GM19351 (cell line): Measurements from ENCODE around the gene ASCC1.
"Not testable (repeated sequence)": the region's sequence is repeated elsewhere in the genome, so short reads cannot be mapped to it uniquely, and the experiment has no call there.

Experiments
- ATAC-seq: cut with Tn5 transposase; IDR thresholded peaks from one replicate; pipeline ENCODE4 v1.9.1; 2021; ENCODE audit warnings: mild to moderate bottlenecking, moderate library complexity; ENCODE audit not compliant: unreplicated experiment

The ASCC1 gene

DNA sequence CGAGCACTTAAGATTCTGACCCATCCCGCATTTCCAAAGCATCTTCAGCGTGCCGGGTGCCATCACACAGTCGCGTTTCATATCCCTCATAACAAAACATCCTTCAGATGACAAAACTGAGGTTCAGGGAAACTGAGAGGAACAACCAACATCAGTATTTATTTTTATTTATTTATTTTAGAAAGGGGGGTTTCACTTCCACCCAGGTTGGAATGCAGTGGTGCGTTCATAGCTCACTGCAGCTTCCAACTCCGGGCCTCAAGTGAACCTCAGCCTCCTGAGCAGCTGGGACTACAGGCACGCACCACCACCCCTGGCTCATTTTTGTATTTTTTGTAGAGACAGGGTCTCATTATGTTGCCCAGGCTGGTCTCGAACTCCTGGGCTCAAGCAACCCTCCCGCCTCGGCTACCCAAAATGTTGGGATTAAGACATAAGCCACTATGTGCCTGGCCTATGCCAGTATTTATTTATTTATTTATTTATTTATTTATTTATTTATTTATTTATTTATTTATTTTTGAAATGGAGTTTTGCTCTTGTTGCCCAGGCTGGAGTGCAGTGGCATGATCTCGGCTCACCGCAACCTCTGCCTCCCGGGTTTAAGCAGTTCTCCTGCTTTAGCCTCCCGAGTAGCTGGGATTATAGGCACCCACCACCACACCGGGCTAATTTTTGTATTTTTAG lies 33.2 kb upstream of the ASCC1 start:
- peak; percentile 14 for ATAC-seq

DNA sequence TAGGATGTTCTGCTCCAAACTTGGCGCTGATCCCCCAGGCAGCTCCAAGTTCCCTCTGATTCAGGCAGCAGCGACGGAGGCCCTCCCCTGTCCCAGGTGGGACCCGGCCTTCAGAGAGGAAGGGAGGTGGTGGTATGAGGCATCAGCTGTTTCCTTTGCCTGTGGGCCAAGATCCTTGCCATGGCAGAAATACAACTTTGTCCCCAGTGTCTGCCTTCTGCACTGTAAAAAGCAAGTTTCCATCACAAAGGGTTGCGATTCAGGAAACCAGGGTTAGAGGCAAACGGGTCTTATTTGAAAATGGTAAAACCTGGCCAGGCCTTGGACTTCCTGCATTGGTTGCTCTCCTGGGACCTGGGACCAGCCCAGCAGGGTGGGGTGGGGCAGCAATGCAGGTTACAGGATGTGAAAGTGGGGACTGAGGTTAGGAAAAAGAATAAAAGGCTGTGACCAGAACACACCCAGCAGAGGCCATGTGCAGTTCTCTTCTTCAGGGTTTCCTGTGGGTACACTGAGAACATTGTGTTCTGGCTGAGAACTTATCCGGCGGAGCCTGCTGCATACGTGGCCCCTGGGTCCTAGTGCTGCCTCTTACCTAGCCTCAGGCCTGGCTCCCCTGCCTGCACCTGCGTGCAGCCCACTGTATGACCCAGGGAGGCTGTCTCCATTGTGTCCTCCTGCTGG lies 32.5 kb upstream of the ASCC1 start:
- peak; percentile 90 for ATAC-seq

DNA sequence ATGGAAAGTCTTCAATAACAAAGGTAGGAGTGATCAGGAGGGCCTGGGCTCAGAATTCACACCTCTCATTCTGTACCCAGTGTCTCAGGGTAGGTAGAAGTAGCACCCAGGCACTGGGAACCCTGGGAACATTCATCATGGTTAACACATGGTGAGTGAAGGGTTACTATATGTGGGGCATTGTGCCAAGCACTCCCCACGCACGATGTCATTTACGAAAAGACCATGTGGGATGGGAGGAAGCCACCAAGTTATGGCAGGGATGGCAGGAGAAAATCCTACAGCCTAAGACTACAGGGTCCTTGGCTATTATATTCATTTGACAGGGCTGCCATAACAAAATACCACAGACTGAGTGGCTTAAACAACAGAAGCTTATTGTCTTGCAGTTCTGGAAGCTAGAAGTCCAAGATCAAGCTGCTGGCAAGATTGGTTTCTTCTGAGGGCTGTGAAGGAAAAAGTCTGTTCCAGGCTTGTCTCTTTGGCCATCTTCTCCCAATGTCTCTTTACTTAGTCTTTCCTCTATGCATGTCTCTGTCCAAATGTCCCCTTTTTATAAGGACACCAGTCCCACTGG lies 30.0 kb upstream of the ASCC1 start:
- no peak for ATAC-seq

DNA sequence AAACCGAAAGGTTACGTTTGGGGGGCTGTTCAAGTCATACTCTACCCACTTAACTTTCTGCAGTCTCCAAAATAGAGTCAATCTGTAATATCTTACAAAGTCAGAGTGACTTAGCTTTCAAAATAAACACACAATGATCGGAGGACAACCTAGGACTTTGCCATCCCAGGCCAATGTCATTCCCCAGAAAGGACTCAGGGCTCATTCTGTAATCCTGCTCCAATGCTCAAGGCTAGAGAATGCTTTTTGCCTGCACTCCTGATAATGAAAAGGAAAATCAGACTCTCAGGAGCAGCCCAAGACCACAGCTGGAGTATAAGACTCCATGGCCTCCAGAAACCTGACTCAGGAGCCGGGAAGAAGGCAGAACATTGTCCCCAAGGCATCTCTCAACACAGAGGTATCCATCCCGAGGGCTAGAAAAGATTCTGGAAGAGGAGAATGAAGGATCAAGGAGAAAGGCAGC lies 28.5 kb upstream of the ASCC1 start:
- no peak for ATAC-seq

DNA sequence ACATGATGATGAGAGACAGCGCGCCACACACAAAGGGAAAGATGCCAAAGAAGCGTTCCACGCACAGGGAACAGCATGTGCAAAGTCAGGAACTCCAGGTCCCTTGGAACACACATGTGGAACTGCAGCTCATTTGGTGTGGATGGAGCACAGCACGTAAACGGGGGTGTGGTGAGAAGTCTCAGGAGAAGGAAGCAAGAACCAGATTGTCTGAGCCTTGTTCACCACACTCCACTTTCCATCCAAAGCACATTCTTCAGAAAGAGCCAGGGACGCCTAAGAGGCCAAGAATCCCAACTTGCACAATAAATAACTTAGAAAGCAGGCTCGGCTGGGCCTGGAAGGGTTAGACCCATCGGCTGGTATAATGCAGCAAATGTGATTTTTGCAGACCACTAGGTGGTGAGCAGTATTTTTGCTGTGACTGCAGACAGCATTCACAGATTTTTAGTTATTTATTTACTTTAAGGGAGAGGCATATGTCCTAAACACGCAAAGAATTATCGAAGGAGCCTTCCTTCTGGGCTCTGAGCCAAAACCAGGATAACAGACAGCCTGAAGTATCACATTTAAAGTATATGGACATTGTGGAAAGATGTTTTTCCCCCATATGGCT lies 27.9 kb upstream of the ASCC1 start:
- ATAC-seq, result no peak

DNA sequence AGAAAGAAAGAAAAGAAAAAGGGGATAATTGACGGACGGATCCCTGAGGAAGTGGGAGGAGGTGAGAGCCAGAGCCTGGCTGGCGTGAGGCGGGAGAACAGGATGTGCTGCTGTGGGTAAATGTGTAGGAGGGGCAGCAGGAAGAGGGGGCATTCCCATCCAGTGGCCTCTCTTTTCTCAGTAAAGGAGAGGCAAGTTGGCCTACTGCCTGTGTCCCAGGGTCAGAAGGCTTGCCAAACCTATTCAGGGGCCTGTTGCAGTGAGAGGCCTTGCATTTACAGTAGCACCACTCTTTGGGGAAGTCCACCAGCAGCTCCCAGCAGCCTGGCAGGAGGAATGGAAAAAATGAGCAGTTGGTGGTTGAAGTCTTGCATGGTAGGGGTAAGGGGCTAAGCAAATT lies 26.6 kb upstream of the ASCC1 start:
- ATAC-seq, result no peak

DNA sequence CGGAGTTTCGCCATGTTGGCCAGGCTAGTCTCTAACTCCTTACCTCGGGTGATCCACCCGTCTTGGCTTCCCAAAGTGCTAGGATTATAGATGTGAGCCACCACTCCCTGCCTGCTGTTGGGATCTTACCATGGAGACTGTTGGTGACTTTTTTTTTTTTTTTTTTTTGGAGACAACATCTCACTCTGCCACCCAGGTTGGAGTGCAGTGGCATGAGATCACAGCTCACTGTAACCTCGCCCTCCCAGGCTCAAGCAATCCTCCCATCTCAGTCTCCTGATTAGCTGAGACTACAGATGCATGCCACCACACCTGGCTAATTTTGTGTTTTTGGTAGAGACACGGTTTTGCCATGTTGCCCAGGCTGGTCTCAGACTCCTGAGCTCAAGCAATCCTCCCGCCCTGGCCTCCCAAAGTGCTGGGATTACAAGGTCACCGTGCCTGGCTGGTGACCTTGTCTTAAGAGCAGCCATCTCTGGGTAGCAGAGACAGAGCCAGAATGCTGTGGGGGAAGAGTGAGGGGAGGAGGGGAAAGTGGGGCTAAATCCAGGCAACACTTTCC lies 25.7 kb upstream of the ASCC1 start:
- no peak for ATAC-seq

DNA sequence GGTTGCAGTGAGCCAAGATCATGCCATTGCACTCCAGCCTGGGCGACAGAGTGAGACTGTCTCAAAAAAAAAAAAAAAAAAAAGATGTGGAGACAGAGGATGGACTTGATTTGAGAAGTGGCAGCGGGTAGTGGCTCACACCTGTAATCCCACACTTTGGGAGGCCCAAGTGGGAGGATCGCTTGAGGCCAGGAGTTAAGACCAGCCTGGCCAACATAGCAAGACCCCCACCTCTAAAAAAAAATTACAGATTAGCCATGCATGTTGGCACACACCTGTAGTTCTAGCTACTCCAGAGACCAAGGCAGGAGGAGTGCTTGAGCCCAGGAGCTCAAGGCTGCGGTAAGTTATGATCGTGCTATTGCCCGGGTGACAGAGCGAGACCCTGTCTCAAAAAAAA lies 24.3 kb upstream of the ASCC1 start:
- no peak for ATAC-seq

DNA sequence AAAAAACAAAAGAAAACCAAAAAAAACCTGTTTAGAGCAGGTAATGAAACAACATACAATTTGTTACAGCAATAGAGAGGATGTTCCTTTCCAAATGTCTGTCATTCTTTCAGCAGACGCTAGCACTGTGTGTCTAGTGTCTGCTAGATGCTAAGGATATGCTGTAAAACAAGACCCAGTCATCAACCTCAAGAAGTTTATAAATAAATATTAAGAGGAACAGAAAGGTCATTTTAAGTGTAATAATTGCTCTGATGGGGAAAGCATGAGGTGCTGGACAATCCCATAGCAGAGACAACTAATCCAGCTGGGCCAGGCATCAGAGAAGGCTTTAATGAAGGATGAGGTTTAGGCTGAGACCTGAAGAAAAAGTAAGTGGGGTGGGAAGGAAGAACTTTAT lies 23.3 kb upstream of the ASCC1 start:
- ATAC-seq, result no peak

DNA sequence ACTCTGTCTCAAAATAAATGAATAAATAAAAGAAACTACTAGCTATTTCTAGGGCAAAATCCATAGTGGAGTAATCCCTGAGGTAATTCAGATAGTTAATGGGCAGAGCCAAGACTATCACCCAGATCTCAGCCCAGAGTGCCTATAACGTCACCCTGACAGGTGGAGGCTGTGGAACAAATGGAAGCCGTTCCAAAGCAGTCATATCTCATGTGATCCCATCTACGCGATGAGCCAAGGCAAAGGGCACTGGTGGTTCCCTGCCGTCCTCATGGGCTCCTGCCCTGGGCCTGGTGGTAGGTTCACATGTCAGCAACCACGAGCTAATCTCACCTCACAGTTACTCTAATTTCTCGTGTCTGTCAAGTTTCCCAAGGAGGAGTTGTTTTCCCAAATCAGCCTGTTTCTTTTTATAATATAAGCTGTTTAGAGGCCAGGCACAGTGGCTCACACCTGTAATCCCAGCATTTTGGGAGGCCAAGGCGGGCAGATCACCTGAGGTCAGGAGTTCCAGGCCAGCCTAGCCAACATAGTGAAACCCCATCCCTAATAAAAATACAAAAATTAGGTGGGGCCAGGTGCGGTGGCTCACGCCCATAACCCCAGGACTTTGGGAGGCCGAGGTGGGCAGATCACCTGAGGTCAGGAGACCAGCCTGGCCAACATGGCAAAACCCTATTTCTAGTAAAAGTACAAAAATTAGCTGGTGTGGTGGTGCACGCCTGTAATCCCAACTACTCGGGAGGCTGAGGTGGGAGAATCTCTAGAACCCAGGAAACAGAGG lies 22.5 kb upstream of the ASCC1 start:
- ATAC-seq, result no peak

DNA sequence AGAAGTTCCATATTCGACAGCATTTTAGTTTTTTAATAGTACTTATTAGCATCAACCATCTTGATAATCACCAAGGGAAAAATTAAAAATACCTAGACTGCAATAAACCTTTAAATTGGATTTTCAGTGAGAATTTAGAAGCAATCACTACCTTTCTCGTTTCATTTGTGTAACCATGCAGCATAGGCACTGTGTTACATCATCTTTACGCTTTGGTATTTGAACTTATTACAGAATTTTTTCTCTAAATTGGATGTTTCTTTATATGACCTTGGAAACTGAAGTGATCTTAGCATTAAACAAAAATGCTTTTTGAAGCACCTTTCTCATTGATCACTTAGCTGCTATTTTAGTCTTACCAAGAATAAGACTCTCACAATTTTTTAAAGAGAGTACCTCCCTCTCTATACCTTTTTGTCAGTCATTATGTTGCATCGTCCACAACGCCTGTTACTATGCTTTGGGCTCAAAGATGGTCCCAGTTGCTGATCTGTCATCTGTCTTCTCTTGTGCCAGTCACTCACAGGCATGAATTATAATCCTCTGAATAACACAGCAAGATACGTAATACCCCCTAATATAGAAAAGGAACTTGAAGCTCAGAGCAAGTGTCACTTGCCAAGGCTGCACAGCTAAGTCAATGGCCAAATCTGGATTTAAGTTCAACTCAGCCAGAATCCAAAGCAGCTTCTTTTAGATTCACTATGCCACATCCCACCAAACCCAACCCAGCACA lies 19.6 kb upstream of the ASCC1 start:
- ATAC-seq, result no peak

DNA sequence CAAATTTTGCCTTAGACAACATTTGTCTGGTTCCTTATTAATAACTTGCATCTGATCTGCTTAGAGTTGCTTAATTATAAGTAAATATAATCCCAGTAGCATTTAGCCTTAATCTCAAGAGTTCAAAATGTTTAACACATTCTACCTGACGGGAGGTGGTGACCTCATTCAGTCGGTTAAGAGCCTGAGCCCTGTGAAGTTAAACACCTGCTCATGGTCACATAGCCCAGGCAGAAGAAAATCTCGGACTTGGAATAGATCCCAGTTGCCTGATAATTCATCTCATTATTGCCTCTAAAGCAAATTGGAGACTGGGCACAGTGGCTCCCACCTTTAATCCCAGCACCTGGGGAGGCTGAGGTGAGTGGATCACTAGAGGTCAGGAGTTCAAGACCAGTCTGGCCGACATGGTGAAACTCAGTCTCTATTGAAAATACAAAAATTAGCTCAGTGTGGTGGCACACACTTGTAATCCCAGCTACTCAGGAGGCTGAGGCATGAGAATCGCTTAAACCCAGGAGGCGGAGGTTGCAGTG lies 18.6 kb upstream of the ASCC1 start:
- ATAC-seq, result no peak

DNA sequence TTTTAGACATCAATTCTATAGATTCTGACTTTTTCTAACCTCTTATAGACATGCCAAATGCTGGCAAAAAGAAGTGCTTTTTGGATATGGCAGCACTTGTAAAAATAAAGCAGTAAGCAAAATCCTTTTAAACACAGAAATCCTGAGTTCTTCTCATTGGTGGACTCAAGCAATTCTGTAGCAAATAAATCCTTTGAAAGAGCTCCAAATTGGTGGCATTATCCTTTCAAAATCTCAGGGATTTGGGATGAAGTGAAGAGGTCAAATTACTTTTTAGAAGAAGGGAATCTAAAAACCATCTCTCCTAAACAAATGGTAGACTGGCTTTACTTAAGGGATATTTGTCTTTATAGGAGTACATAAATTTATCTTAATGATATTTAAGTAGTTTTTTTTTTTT lies 17.5 kb upstream of the ASCC1 start:
- ATAC-seq, result no peak

DNA sequence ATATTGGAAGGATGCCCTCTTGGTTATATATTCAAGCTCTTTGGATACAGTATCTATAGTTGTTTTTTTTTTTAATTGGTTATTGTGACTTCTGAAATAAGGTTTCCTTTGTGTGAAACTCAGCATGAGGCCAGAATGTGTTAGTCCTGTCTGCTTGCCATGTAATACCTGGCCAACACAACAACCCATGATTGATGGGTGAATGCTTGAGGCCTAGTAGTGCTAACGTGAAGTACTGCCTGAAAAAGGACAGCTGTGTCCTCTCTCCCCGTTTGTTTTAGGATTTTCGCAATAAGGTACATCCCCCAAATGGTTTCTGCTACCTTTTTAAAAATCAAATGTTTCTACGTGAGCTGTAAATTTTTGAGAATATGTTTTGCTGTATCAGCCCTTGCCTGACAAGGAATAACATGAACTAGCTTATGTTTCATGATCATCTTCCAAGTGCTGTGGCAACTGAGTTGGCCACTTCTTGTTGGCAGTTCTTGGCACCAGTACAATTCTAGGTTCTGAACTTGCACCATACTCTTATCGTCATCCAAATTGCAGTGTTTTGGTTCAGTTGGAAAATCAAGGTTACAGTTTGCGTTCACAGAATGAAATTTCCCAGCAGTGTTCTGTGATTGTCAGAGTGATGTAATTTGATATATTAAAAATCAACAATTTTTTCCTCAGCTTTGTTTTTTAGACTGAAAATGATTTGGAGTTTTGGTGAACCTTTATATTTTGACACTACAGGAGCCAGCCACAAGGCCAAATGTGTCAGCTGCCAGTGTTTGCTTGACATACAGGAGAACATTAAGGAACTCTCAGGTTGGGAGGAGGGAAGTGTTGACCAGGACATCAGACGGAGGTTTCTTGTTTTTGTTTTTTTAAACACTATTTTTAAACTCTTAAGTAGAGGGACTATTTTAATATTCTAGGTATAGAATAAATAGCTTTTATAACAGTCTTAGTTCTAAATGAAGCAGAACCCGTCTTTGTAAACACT lies 13.5 kb upstream of the ASCC1 start:
- ATAC-seq, result no peak

DNA sequence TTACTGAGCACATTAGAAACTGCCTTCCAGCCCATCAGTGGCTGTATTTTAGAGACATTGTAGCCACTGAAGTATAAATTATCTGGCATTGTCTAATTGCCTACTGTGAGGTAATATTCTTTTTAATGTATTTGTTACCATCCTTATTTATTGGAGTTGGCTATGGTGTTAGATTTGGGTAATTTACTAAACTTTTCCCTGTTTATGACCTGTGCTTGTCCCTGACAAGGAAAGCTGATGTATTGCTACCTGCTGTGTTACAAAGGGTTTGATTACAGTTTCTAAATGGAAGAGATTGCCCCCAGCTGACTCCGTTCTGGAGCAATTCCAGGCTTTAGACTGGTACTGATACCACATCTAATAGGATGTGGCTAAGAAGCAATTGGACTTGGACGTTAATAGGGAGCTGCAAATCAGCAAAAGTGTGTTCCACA lies 12.3 kb upstream of the ASCC1 start:
- ATAC-seq, result no peak

DNA sequence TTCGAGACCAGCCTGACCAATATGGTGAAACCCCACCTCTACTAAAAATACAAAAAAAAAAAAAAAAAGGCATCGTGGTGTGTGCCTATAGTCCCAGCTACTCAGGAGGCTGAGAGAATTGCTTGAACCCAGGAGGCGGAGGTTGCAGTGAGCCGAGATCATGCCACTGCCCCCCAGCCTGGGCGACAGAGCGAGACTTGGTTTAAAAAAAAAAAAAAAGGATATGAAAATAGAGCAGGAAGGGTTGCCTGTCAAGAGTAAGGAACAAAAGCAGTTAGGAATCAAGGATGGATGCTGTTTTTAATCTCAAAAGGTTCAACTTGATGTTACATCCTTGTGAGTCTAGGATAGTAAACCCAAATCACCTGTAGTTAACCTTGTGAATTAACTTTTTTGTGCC lies 11.8 kb upstream of the ASCC1 start:
- ATAC-seq, result no peak

DNA sequence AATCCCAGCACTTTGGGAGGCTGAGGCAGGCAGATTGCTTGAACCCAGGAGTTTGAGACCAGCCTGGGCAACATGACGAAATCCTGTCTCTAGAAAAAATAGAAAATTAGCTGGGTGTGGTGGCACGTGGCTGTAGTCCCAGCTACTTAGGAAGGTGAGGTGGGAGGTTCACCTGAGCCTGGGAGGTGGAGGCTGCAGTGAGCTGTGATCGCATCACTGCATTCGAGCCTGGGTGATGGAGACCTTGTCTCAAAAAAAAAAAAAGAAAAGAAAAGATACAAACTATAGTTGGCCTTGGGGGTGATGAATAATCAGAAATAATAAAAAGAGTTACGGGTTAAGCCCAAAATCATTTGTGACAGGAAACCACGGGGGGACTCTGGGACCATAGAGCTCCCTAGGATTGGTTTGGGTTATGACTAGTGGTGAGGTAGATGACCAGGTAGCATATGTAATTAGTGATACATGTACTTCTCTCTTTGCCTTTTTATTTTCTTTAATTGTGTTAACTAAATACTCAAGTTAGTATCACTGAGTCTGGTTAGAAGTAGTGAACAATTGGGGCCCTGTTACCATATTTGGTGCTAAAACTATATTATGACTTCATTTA lies 10.4 kb upstream of the ASCC1 start:
- ATAC-seq, result no peak

DNA sequence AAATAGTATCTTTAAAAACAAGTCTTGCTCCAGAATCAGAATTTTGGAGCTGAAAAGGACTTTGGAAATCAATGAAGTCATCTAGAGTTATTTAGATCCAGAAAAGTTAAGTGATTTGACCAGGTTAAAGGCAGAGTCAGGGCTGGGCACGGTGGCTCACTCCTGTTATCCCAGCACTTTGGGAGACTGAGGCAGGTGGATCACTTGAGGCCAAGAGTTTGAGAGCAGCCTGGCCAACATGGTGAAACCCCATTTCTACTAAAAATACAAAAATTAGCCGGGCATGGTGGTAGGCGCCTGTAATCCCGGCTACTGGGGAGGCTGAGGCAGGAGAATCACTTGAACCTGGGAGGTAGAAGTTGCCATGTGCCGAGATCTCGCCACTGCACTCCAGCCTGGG lies 8.1 kb upstream of the ASCC1 start:
- not testable (repeated sequence) for ATAC-seq
